Retinal pigment epithelial cell (primary cell): ENCODE results near the gene LANCL2.

Experiments
- DNase-seq: peaks from one replicate; pipeline ENCODE4 v3.0.0-alpha.2; 2010; ENCODE audit warnings: low read depth
- H3K4me3 ChIP-seq: 2 replicates; pipeline ENCODE4 v1.5.1; 2011; ENCODE audit warnings: mild to moderate bottlenecking, low read length, control low read depth, moderate library complexity
- CTCF ChIP-seq: conservative IDR thresholded peaks from 2 replicates; pipeline ENCODE4 v1.5.1; 2011; ENCODE audit warnings: low read depth, low read length, control low read depth, inconsistent platforms

The LANCL2 gene

GRCh38 chr7:55429835-55430499, 64.8 kb downstream of the LANCL2 start:
- no peak overlapping the region for H3K4me3 ChIP-seq
- no peak for TF ChIP-seq CTCF
- no peak for DNase-seq

GRCh38 chr7:55431898-55432297, 66.8 kb downstream of the LANCL2 start:
- no peak for TF ChIP-seq CTCF
- DNase-seq, result no peak
- no peak overlapping the region for H3K4me3 ChIP-seq

GRCh38 chr7:55432506-55432905, 67.4 kb downstream of the LANCL2 start:
- DNase-seq, result no peak
- H3K4me3 ChIP-seq, result no peak overlapping the region
- no peak for TF ChIP-seq CTCF

GRCh38 chr7:55432939-55433784, 68.0 kb downstream of the LANCL2 start:
- DNase-seq, result peak; percentile 38
- peak; percentile 68 for TF ChIP-seq CTCF

GRCh38 chr7:55435466-55435865, 70.3 kb downstream of the LANCL2 start:
- DNase-seq, result no peak
- TF ChIP-seq CTCF, result no peak
- no peak overlapping the region for H3K4me3 ChIP-seq

More at GRCh38 chr7:55432939-55433784, 68.0 kb downstream of the LANCL2 start:
- H3K4me3 ChIP-seq, result no peak overlapping the region

DNA sequence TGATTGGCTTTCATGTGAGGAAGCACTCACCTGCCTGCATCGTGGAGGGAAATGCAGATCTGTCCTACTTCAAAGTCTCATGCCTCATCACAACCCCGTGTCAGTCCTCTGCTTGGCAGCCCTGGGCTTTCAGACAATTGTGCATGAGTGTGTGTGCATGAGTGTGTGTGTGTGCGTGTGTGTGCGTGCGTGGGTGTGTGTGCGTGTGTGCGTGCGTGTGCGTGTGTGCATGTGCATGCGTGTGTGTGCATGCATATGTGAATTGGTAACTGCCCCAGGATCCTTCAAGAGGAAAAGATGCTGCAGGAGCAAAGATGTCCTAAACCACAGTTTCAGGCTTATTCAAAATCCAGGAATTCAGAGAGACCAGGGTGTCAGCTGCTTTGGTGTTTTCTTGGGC, 71.3 kb downstream of the LANCL2 start:
- DNase-seq, result no peak
- no peak for TF ChIP-seq CTCF
- no peak overlapping the region for H3K4me3 ChIP-seq

GRCh38 chr7:55437375-55437774, 72.2 kb downstream of the LANCL2 start:
- TF ChIP-seq CTCF, result no peak
- DNase-seq, result no peak
- no peak overlapping the region for H3K4me3 ChIP-seq
